Gastrocnemius medialis (tissue), 4 donors: ENCODE measurements around the gene PSME3IP1.

Experiments used
- POLR2A ChIP-seq, 2 donors: fragments of 450-650 bp; IDR thresholded peaks; one replicate each; pipeline ENCODE4 v1.6.1; 2017; ENCODE audit warnings: antibody characterized with exemption in 2 of 2, mild to moderate bottlenecking in 2 of 2, moderate library complexity in 2 of 2
- TF ChIP-seq, protein P1 (sequence below), 5 experiments: fragments of 450-650 bp in 3 of 5; fragments of 200-600 bp in 2 of 5; sonication (generic) in 2 of 5; IDR thresholded peaks in 4 of 5; conservative IDR thresholded peaks in 1 of 5; 1 replicate in 4 of 5; 2 replicates in 1 of 5; pipeline ENCODE4 v1.5.1; 2016 to 2019; ENCODE audit warnings: antibody characterized with exemption in 5 of 5, mild to moderate bottlenecking in 3 of 5, moderate library complexity in 3 of 5

DNA sequence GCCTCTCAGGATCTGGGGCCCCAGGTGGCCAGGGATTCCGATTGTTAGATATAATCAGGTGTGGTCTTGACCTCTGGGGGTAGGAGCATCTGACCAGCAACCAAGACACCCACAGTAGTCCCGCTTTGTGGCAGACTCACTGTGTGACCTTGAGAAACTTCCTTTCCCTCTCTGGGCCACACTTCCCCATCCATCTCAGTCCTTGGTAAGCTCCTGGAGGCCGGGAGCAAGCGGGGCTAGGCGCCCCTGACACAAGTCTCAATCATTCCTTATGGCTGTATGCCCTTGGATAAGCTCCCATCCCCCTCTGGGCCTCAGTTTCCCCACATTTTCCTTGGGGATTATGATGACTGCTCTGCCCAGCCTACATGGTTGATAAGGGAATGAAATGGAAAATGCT, 72.2 kb downstream of the PSME3IP1 start:
- TF ChIP-seq, protein P1, sequence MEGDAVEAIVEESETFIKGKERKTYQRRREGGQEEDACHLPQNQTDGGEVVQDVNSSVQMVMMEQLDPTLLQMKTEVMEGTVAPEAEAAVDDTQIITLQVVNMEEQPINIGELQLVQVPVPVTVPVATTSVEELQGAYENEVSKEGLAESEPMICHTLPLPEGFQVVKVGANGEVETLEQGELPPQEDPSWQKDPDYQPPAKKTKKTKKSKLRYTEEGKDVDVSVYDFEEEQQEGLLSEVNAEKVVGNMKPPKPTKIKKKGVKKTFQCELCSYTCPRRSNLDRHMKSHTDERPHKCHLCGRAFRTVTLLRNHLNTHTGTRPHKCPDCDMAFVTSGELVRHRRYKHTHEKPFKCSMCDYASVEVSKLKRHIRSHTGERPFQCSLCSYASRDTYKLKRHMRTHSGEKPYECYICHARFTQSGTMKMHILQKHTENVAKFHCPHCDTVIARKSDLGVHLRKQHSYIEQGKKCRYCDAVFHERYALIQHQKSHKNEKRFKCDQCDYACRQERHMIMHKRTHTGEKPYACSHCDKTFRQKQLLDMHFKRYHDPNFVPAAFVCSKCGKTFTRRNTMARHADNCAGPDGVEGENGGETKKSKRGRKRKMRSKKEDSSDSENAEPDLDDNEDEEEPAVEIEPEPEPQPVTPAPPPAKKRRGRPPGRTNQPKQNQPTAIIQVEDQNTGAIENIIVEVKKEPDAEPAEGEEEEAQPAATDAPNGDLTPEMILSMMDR (IDR thresholded peaks at IDR 0.05 in 4 of 5, conservative IDR thresholded peaks at IDR 0.05 in 1 of 5): no peak
- TF ChIP-seq POLR2A (IDR thresholded peaks at IDR 0.05): no peak
